ENCODE measurements around the gene INPP5D. TPM values are rescaled to one million over a fixed set of nuclear protein-coding genes. Genes with fewer than 3 reads are reported as not detected.

INPP5D gene
- total RNA-seq, 1 experiment from 2014 or later = 2.3 TPM

DNA sequence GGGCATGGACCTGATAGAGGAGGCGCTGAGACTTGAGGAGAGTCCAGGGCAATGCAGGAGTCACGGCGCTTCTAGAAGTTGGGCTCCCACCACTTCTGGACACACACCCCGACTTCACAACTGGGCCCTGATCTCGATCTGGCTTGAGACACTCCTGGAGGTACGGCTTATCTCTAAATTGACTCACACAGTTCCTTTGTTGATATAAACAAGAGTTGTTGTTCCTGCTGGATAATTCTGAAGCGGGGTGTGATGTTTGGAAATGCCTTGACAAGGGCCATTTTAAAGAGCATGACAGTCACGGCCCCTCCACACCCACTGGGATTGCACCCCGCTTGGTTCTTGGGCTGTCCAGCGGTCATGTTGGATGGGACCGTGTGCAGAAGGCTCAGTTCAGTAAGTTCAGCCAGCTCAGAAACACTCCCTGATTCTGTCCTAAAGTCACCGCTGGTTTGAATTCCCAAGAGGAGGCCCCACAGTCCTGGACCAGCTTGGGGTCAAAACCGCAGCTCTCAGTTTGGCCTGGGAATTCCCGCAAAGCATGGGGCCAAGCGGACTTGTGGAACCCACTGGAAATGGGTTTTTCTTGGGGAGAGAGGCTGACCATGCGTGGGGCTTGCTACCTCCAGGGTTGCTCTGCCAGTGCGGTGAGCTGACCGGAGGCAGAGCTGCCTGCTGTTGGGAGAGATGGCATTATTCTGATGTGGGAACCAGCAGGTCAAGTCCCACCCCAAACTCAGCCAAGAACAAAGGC lies 37.0 kb upstream of the INPP5D start:
- DNase-seq (ENCODE audit: low spot score) = no peak
- Histone ChIP-seq H3K4me1 (ENCODE audit: insufficient read depth, low read length, poor library complexity, severe bottlenecking) (no peaks in the 10 kb centered on the region), H3K9me3 (ENCODE audit: low read depth, low read length, poor library complexity, severe bottlenecking) (no peaks in the 10 kb centered on the region), H3K27ac (ENCODE audit: low read depth, low read length, poor library complexity, severe bottlenecking) (no peak overlapping the region), H3K36me3 (ENCODE audit: insufficient read depth, low read length, poor library complexity, severe bottlenecking) (no peaks in the 10 kb centered on the region), H3K4me3 (ENCODE audit: low read depth, low read length, poor library complexity, severe bottlenecking) (no peak overlapping the region), H3K27me3 (replicated peaks; ENCODE audit: insufficient read depth, low read depth, low read length, poor library complexity) (no peaks in the 10 kb centered on the region)
- no peak for TF ChIP-seq EZH2 (IDR thresholded peaks at IDR 0.05; ENCODE audit: borderline replicate concordance, low read depth, low read length, poor library complexity, severe bottlenecking)
- intact Hi-C loops (cut with micrococcal nuclease; ENCODE audit: unreplicated experiment) = loop anchor here (10.0 kb wide), 1 partner anchor 418 kb away; no protein-coding TSS in a partner anchor
- ChIA-PET POLR2A (ENCODE audit: low non-redundant PET) (no interaction called here), CTCF (no interaction called here)
- no TSS peak for BruUV-seq (replicated peaks)

DNA sequence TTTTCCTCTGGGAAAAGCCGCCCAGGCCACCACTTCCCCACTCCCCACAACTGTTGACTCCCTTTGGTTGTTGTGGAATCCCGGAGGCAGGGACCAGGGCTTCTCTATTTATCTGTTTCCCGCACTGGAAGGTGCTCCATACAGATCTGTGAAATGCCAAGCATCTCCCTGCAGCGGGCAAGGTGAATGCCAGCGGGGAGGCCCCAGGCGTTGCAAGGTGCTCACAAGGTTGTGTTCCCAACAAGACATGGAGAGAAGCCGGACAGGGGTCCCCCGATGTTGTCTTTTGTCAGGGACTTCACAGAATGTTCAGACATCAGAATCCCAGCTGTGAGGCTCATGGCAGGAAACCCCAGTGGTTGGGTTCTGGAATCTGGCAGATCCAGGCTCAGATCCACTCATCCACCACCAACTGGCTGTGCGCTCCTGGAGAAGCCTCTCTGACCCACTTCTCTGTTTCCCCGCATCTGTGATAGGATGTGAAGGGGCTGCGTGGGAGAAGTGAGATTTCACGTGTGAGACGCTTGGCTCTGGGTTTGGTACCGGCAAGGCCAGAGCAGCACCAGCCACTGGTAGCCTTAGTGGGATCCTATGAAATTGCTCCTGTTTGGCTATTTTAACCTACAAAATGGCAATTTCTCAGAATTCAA lies 36.3 kb upstream of the INPP5D start:
- Histone ChIP-seq H3K27ac (ENCODE audit: low read depth, low read length, poor library complexity, severe bottlenecking) (no peak overlapping the region), H3K27me3 (replicated peaks; ENCODE audit: insufficient read depth, low read depth, low read length, poor library complexity) (no peaks in the 10 kb centered on the region), H3K36me3 (ENCODE audit: insufficient read depth, low read length, poor library complexity, severe bottlenecking) (no peaks in the 10 kb centered on the region), H3K4me1 (ENCODE audit: insufficient read depth, low read length, poor library complexity, severe bottlenecking) (no peaks in the 10 kb centered on the region), H3K4me3 (ENCODE audit: low read depth, low read length, poor library complexity, severe bottlenecking) (no peak overlapping the region), H3K9me3 (ENCODE audit: low read depth, low read length, poor library complexity, severe bottlenecking) (no peaks in the 10 kb centered on the region)
- BruUV-seq (replicated peaks) = no TSS peak
- POLR2A ChIA-PET (ENCODE audit: low non-redundant PET) = no interaction called here
- no peak for TF ChIP-seq EZH2 (IDR thresholded peaks at IDR 0.05; ENCODE audit: borderline replicate concordance, low read depth, low read length, poor library complexity, severe bottlenecking)
- TF ChIP-seq CTCF (conservative IDR thresholded peaks at IDR 0.05; ENCODE audit: low read depth, low read length) = no peak
- DNase-seq (ENCODE audit: low spot score) = no peak
- CTCF ChIA-PET = no interaction called here
- intact Hi-C loops (cut with micrococcal nuclease; ENCODE audit: unreplicated experiment) = loop anchor here (10.0 kb wide), 1 partner anchor 419 kb away; no protein-coding TSS in a partner anchor

GRCh38 chr2:233025706-233026105 lies 34.4 kb upstream of the INPP5D start:
- no peak for DNase-seq (ENCODE audit: low spot score)
- Histone ChIP-seq H3K27me3 (replicated peaks; ENCODE audit: insufficient read depth, low read depth, low read length, poor library complexity) (no peaks in the 10 kb centered on the region), H3K27ac (ENCODE audit: low read depth, low read length, poor library complexity, severe bottlenecking) (no peak overlapping the region), H3K36me3 (ENCODE audit: insufficient read depth, low read length, poor library complexity, severe bottlenecking) (no peaks in the 10 kb centered on the region), H3K4me3 (ENCODE audit: low read depth, low read length, poor library complexity, severe bottlenecking) (no peak overlapping the region), H3K9me3 (ENCODE audit: low read depth, low read length, poor library complexity, severe bottlenecking) (no peaks in the 10 kb centered on the region), H3K4me1 (ENCODE audit: insufficient read depth, low read length, poor library complexity, severe bottlenecking) (no peaks in the 10 kb centered on the region)
- intact Hi-C loops (cut with micrococcal nuclease; ENCODE audit: unreplicated experiment) = loop anchor here (10.0 kb wide), 1 partner anchor 421 kb away; no protein-coding TSS in a partner anchor
- BruUV-seq (replicated peaks) = no TSS peak
- CTCF ChIA-PET = no interaction called here
- TF ChIP-seq EZH2 (IDR thresholded peaks at IDR 0.05; ENCODE audit: borderline replicate concordance, low read depth, low read length, poor library complexity, severe bottlenecking) = no peak
- no peak for TF ChIP-seq CTCF (conservative IDR thresholded peaks at IDR 0.05; ENCODE audit: low read depth, low read length)
- POLR2A ChIA-PET (ENCODE audit: low non-redundant PET) = no interaction called here

All from A673 (cell line).